ENCODE measurements around the gene PRAMEF25. TPM values are rescaled to one million over a fixed set of nuclear protein-coding genes. Genes with fewer than 3 reads are reported as not detected.
"Not testable (repeated sequence)": the region's sequence is repeated elsewhere in the genome, so short reads cannot be mapped to it uniquely, and the experiment has no call there.

The PRAMEF25 gene
- not detected for total RNA-seq
- not detected for polyA plus RNA-seq

- H3K27ac Mint-ChIP-seq; H3K36me3 ChIP-seq (ENCODE audit: control insufficient read depth, insufficient read depth, low read length); DNase-seq; H3K27me3 Mint-ChIP-seq; ATAC-seq (ENCODE audit: low read depth in 2 of 2); H3K9me3 ChIP-seq (ENCODE audit: control insufficient read depth in 2 of 2, low read length in 2 of 2); H3K27me3 ChIP-seq (ENCODE audit: control insufficient read depth, insufficient read depth, low read length); H3K4me3 ChIP-seq (ENCODE audit: low read depth, low read length); H3K4me1 Mint-ChIP-seq; H3K27ac ChIP-seq (ENCODE audit: insufficient read depth, low read length, poor library complexity, severe bottlenecking); H3K4me3 Mint-ChIP-seq; H3K9me3 Mint-ChIP-seq; H3K4me1 ChIP-seq (ENCODE audit: control insufficient read depth, insufficient read depth, low read length, poor library complexity, severe bottlenecking); H3K36me3 Mint-ChIP-seq: not testable (repeated sequence)
These were observed at the start of gene PRAMEF25 for GRCh38 chr1:13070474-13070873. Gene PRAMEF25, plus strand, starts transcription at chr1:13070774. Its CDS starts 2,920 bp downstream, at chr1:13073694.

- H3K36me3 Mint-ChIP-seq; H3K9me3 Mint-ChIP-seq; H3K27me3 ChIP-seq (ENCODE audit: control insufficient read depth, insufficient read depth, low read length); H3K27me3 Mint-ChIP-seq; H3K27ac Mint-ChIP-seq; H3K4me1 ChIP-seq (ENCODE audit: control insufficient read depth, insufficient read depth, low read length, poor library complexity, severe bottlenecking); H3K4me1 Mint-ChIP-seq; ATAC-seq (ENCODE audit: low read depth in 2 of 2); H3K9me3 ChIP-seq (ENCODE audit: control insufficient read depth in 2 of 2, low read length in 2 of 2); H3K36me3 ChIP-seq (ENCODE audit: control insufficient read depth, insufficient read depth, low read length); H3K4me3 Mint-ChIP-seq; H3K4me3 ChIP-seq (ENCODE audit: low read depth, low read length); H3K27ac ChIP-seq (ENCODE audit: insufficient read depth, low read length, poor library complexity, severe bottlenecking); DNase-seq: not testable (repeated sequence)
These were observed 14.1 kb upstream of the PRAMEF25 start, which contains the start of gene PRAMEF27 for GRCh38 chr1:13056475-13056874. Gene PRAMEF27, minus strand, starts transcription at chr1:13056575. Its CDS starts 2,916 bp downstream, at chr1:13053659.

- not testable (repeated sequence) for H3K9me3 ChIP-seq (ENCODE audit: control insufficient read depth in 2 of 2, low read length in 2 of 2); H3K36me3 Mint-ChIP-seq; DNase-seq; ATAC-seq (ENCODE audit: low read depth in 2 of 2); H3K27ac Mint-ChIP-seq; H3K4me1 ChIP-seq (ENCODE audit: control insufficient read depth, insufficient read depth, low read length, poor library complexity, severe bottlenecking); H3K4me3 ChIP-seq (ENCODE audit: low read depth, low read length); H3K27me3 Mint-ChIP-seq; H3K4me3 Mint-ChIP-seq; H3K27ac ChIP-seq (ENCODE audit: insufficient read depth, low read length, poor library complexity, severe bottlenecking); H3K36me3 ChIP-seq (ENCODE audit: control insufficient read depth, insufficient read depth, low read length); H3K4me1 Mint-ChIP-seq; H3K9me3 Mint-ChIP-seq; H3K27me3 ChIP-seq (ENCODE audit: control insufficient read depth, insufficient read depth, low read length)
These were observed 46.2 kb downstream of the PRAMEF25 start, which contains the start of gene HNRNPCL2 for GRCh38 chr1:13116754-13117153. Gene HNRNPCL2, minus strand, starts transcription at chr1:13116854. Its CDS starts 454 bp downstream, at chr1:13116400.

Other genes starting within 250 kb of the PRAMEF25 start
- gene PRAMEF11, start 239.4 kb upstream of the PRAMEF25 start, total RNA-seq, result not detected
- not detected for gene PRAMEF11, start 239.4 kb upstream of the PRAMEF25 start, polyA plus RNA-seq
- not detected for gene HNRNPCL1, start 222.1 kb upstream of the PRAMEF25 start, total RNA-seq
- gene HNRNPCL1, start 222.1 kb upstream of the PRAMEF25 start, polyA plus RNA-seq, result under 1 TPM in 1 of 4 donors, not detected in 3; 0.17 TPM
- not detected for gene PRAMEF2, start 213.7 kb upstream of the PRAMEF25 start, total RNA-seq
- not detected for gene PRAMEF2, start 213.7 kb upstream of the PRAMEF25 start, polyA plus RNA-seq
- gene PRAMEF4, start 184.6 kb upstream of the PRAMEF25 start, total RNA-seq, result not detected
- not detected for gene PRAMEF4, start 184.6 kb upstream of the PRAMEF25 start, polyA plus RNA-seq
- gene PRAMEF10, start 172.5 kb upstream of the PRAMEF25 start, total RNA-seq, result not detected
- gene PRAMEF10, start 172.5 kb upstream of the PRAMEF25 start, polyA plus RNA-seq, result not detected
- gene PRAMEF7, start 154.2 kb upstream of the PRAMEF25 start, total RNA-seq, result not detected
- gene PRAMEF7, start 154.2 kb upstream of the PRAMEF25 start, polyA plus RNA-seq, result not detected
- gene PRAMEF6, start 123.2 kb upstream of the PRAMEF25 start, total RNA-seq, result not detected
- gene PRAMEF6, start 123.2 kb upstream of the PRAMEF25 start, polyA plus RNA-seq, result not detected
- not detected for gene PRAMEF27, start 14.2 kb upstream of the PRAMEF25 start, total RNA-seq
- not detected for gene PRAMEF27, start 14.2 kb upstream of the PRAMEF25 start, polyA plus RNA-seq
- gene HNRNPCL3, start 10.0 kb upstream of the PRAMEF25 start, total RNA-seq, result not detected
- gene HNRNPCL3, start 10.0 kb upstream of the PRAMEF25 start, polyA plus RNA-seq, result not detected
- gene HNRNPCL2, start 46.1 kb downstream of the PRAMEF25 start, total RNA-seq, result not detected
- gene HNRNPCL2, start 46.1 kb downstream of the PRAMEF25 start, polyA plus RNA-seq, result not detected
- not detected for gene PRAMEF26, start 85.2 kb downstream of the PRAMEF25 start, total RNA-seq
- gene PRAMEF26, start 85.2 kb downstream of the PRAMEF25 start, polyA plus RNA-seq, result not detected
- not detected for gene HNRNPCL4, start 94.9 kb downstream of the PRAMEF25 start, total RNA-seq
- gene HNRNPCL4, start 94.9 kb downstream of the PRAMEF25 start, polyA plus RNA-seq, result not detected
- gene PRAMEF9, start 101.1 kb downstream of the PRAMEF25 start, total RNA-seq, result not detected
- not detected for gene PRAMEF9, start 101.1 kb downstream of the PRAMEF25 start, polyA plus RNA-seq
- gene PRAMEF13, start 130.6 kb downstream of the PRAMEF25 start, total RNA-seq, result not detected
- gene PRAMEF13, start 130.6 kb downstream of the PRAMEF25 start, polyA plus RNA-seq, result not detected
- gene PRAMEF18, start 155.4 kb downstream of the PRAMEF25 start, total RNA-seq, result not detected
- not detected for gene PRAMEF18, start 155.4 kb downstream of the PRAMEF25 start, polyA plus RNA-seq
- gene PRAMEF5, start 183.4 kb downstream of the PRAMEF25 start, total RNA-seq, result not detected
- gene PRAMEF5, start 183.4 kb downstream of the PRAMEF25 start, polyA plus RNA-seq, result not detected
- not detected for gene PRAMEF8, start 214.4 kb downstream of the PRAMEF25 start, total RNA-seq
- not detected for gene PRAMEF8, start 214.4 kb downstream of the PRAMEF25 start, polyA plus RNA-seq
- gene PRAMEF33, start 232.8 kb downstream of the PRAMEF25 start, total RNA-seq, result not detected
- not detected for gene PRAMEF33, start 232.8 kb downstream of the PRAMEF25 start, polyA plus RNA-seq
- not detected for gene PRAMEF15, start 244.8 kb downstream of the PRAMEF25 start, total RNA-seq
- gene PRAMEF15, start 244.8 kb downstream of the PRAMEF25 start, polyA plus RNA-seq, result not detected